HG02970 (cell line): ENCODE measurements around the gene PSTPIP1.

Experiments
- ATAC-seq: cut with Tn5 transposase; IDR thresholded peaks from one replicate; pipeline ENCODE4 v1.9.1; 2021; ENCODE audit warnings: mild to moderate bottlenecking, moderate library complexity, moderate number of reproducible peaks; ENCODE audit not compliant: unreplicated experiment, low FRiP score

Gene PSTPIP1

GRCh38 chr15:77017091-77017660, 22.2 kb downstream of the PSTPIP1 start:
- no peak for ATAC-seq

GRCh38 chr15:77017761-77018720, 23.1 kb downstream of the PSTPIP1 start:
- ATAC-seq: no peak

GRCh38 chr15:77018796-77019505, 24.0 kb downstream of the PSTPIP1 start:
- no peak for ATAC-seq

- no peak for ATAC-seq
Measured at GRCh38 chr15:77019521-77020331, 24.8 kb downstream of the PSTPIP1 start.

GRCh38 chr15:77020348-77021087, 25.6 kb downstream of the PSTPIP1 start:
- ATAC-seq: no peak

GRCh38 chr15:77021088-77021481, 26.2 kb downstream of the PSTPIP1 start:
- no peak for ATAC-seq

- ATAC-seq: no peak
Measured at GRCh38 chr15:77021803-77022381, 27.0 kb downstream of the PSTPIP1 start.

GRCh38 chr15:77022646-77023575, 28.0 kb downstream of the PSTPIP1 start:
- no peak for ATAC-seq

GRCh38 chr15:77023576-77024272, 28.8 kb downstream of the PSTPIP1 start:
- ATAC-seq: no peak

- ATAC-seq: no peak
Measured at GRCh38 chr15:77024273-77025082, 29.6 kb downstream of the PSTPIP1 start.

GRCh38 chr15:77025083-77025901, 30.4 kb downstream of the PSTPIP1 start:
- no peak for ATAC-seq

- no peak for ATAC-seq
Measured at GRCh38 chr15:77025941-77026411, 31.1 kb downstream of the PSTPIP1 start.

- no peak for ATAC-seq
Measured at GRCh38 chr15:77026501-77027110, 31.7 kb downstream of the PSTPIP1 start.

GRCh38 chr15:77027111-77027696, 32.3 kb downstream of the PSTPIP1 start:
- ATAC-seq: no peak
